Measurements from ENCODE around the gene MACF1.

GRCh38 chr1:39425634-39426033, 221.1 kb downstream of the MACF1 start:
- no peak for TF ChIP-seq EZH2 (IDR thresholded peaks at IDR 0.05)
- TF ChIP-seq CTCF (IDR thresholded peaks at IDR 0.05), result no peak

Measured in neural progenitor cell (in vitro differentiated cells).